ENCODE measurements around the gene CCL19. TPM values are rescaled to one million over a fixed set of nuclear protein-coding genes. Genes with fewer than 3 reads are reported as not detected.
A peak's percentile ranks its signal among the peaks of the same experiment; 100 is the strongest.

The CCL19 gene
- total RNA-seq, 1 donor from 2014 or later, result 1.1 TPM

DNA sequence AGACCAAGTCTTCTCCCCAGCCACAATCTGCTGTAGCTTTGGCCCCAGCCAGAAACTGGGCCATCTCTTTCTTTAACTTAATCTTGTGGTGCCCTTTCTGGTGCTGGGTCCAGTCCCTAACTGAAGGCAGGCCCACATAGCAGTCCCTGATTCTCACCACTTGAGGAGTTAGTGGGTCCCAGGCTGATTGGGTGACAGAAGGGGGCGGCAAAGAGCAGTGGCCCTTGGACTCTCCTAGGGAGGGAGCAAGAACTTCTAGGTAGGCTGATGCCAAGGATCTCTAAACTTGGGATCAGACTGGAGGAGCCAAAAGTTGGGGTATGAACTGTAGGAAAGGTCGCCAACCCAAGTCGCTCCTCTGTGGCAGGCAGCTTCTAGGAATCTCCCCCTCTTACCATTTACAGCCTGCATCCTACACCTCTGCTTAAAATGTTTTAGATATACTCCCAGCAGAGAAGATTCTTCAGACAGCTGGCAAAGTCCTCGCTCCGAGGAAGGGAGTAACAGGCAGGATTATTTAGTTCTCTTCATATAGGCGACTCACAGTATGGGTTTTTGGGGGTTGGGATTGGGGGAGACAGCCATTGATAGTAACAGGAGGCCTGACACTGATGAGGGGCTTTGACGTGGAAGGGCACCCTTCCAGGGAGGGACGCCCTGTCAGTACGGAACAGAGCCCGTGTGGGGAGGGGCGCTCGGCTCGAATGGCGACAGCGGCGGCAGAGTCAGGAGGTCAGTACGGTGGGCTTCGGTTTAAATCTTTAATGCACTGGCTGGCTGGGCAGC lies 26.6 kb downstream of the CCL19 start:
- Histone ChIP-seq H3K4me3 (peak overlapping the region; percentile 73), H3K36me3 (no peaks in the 10 kb centered on the region), H3K9me3 (no peaks in the 10 kb centered on the region), H3K27me3 (no peaks in the 10 kb centered on the region), H3K4me1 (peaks cover 15% of the 10 kb centered on the region), H3K27ac (peak overlapping the region; percentile 81)
- TF ChIP-seq, protein P1, sequence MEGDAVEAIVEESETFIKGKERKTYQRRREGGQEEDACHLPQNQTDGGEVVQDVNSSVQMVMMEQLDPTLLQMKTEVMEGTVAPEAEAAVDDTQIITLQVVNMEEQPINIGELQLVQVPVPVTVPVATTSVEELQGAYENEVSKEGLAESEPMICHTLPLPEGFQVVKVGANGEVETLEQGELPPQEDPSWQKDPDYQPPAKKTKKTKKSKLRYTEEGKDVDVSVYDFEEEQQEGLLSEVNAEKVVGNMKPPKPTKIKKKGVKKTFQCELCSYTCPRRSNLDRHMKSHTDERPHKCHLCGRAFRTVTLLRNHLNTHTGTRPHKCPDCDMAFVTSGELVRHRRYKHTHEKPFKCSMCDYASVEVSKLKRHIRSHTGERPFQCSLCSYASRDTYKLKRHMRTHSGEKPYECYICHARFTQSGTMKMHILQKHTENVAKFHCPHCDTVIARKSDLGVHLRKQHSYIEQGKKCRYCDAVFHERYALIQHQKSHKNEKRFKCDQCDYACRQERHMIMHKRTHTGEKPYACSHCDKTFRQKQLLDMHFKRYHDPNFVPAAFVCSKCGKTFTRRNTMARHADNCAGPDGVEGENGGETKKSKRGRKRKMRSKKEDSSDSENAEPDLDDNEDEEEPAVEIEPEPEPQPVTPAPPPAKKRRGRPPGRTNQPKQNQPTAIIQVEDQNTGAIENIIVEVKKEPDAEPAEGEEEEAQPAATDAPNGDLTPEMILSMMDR (IDR thresholded peaks at IDR 0.05), result peak; percentile 69
- DNase-seq (peak; percentile 84), ATAC-seq (peak; percentile 49)
- intact Hi-C loops (cut with DNase I), result no loop called here

DNA sequence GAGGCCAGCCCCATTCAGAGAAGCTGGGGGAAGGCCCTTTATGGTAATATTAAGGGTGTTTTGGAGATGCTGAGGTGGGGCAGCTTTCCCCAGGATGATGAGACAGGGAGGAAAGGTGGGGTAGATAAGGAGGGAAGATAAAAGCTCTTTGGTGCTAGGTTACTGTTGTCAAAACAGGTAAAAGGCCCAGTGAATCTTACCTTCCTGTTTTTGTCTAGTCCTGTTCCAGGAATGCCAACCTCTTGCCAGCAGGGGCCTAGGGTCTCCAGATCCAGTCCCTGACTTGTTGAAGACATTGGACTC lies 27.8 kb downstream of the CCL19 start:
- H3K36me3 ChIP-seq, result no peaks in the 10 kb centered on the region
- peaks cover 15% of the 10 kb centered on the region for H3K4me1 ChIP-seq
- DNase-seq (no peak), ATAC-seq (no peak)
- no peaks in the 10 kb centered on the region for H3K27me3 ChIP-seq
- no peaks in the 10 kb centered on the region for H3K9me3 ChIP-seq
- TF ChIP-seq, protein P1 (IDR thresholded peaks at IDR 0.05), result no peak
- no peak overlapping the region for H3K27ac ChIP-seq
- intact Hi-C loops (cut with DNase I), result no loop called here
- H3K4me3 ChIP-seq, result no peak overlapping the region

DNA sequence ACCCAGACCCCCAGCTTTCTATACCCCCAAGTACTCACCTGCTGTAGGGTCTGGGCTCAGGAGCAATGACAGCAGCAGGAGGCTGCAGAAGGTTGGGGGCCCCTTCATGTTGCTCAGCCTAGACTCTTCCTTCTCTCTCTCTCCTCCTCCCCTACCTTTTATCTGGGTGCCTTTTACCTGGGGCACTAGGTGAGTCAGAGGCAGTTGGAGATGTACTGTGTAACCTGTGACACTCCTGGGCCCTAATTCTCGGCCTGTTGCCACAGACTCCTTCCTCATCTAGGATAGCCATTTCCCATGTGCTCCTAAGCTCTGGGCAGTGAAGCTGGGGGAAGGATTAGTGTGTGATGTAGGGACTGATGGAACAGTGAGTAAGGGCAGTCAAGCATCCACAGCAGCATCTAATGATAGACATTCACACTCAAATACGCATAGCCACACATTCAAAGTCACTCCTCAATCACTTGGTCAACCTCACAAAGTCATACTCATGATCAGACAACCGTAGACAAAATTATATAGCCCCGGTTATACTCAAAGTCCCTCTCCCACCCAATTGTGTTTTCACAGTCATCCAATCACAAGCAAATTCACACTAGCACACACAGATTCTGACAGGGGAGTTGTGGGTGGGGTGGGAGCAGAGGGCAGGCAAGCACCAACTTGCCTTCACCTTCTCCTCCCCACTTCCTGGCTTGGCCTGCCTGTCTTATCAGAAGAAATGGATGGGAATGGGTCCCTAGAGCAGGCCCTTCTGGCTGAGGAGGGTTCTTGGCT lies 28.4 kb downstream of the CCL19 start, which contains the start of gene CCL27:
CCL27 (minus strand) TSS at position 132 of the 777 bp plus-strand sequence; CDS start at position 108, 24 bp downstream.
- H3K36me3 ChIP-seq, result no peaks in the 10 kb centered on the region
- intact Hi-C loops (cut with DNase I), result no loop called here
- H3K4me1 ChIP-seq, result peaks cover 15% of the 10 kb centered on the region
- ATAC-seq, result no peak
- DNase-seq, result no peak
- H3K4me3 ChIP-seq, result no peak within 1 kb of the TSS
- no peaks in the 10 kb centered on the region for H3K27me3 ChIP-seq
- no peak within 1 kb of the TSS for H3K27ac ChIP-seq
- TF ChIP-seq, protein P1 (IDR thresholded peaks at IDR 0.05), result no peak
- no peaks in the 10 kb centered on the region for H3K9me3 ChIP-seq

DNA sequence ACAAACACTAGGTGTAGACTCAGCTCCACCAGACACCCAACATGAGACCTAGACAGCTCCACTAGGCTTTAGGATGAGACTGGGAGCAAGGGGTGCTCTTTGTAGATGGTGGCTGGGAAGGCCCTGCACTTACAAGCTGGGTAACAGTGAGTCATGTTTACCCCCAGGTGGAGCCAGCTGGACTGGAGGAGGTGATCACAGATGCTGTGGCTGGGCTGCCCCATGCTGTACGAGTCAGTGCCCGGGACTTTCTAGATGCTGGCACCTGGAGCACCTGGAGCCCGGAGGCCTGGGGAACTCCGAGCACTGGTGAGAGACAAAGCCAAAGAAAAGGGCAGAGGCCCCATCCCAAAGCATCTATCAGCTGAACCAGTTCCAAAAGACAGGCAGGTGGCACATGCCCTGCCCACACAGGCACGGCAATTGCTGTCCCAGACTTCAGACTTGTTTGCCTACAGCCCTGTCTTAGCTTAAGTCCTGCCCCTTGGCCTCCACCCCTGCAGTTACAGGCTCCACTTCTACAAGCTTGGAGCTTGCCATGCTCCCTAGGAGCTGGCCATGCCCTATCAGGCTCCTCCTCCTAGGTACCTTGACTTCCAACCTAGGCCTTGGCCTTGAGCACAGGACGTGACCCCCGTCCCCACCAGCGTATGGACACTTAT lies 31.4 kb downstream of the CCL19 start:
- no peak for DNase-seq
- ATAC-seq, result no peak
- no peaks in the 10 kb centered on the region for H3K36me3 ChIP-seq
- intact Hi-C loops (cut with DNase I), result no loop called here
- H3K4me1 ChIP-seq, result peaks cover 13% of the 10 kb centered on the region
- no peak overlapping the region for H3K4me3 ChIP-seq
- TF ChIP-seq, protein P1 (IDR thresholded peaks at IDR 0.05), result no peak
- H3K27ac ChIP-seq, result no peak overlapping the region
- H3K9me3 ChIP-seq, result no peaks in the 10 kb centered on the region
- H3K27me3 ChIP-seq, result no peaks in the 10 kb centered on the region

DNA sequence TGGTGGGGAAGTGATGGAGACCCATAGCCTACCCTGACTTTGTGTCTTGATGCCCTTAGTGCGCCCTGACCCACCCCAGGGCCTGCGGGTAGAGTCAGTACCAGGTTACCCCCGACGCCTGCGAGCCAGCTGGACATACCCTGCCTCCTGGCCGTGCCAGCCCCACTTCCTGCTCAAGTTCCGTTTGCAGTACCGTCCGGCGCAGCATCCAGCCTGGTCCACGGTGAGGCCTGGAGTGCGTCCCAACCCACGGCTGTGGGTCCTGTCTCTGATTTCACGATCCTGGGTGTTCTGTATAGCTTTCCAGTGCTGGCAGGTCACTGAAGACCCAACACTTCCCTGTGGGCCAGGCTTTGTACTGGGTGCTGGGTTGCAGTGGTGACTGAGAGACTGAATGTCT lies 32.6 kb downstream of the CCL19 start:
- Histone ChIP-seq H3K9me3 (no peaks in the 10 kb centered on the region), H3K4me3 (no peak overlapping the region), H3K27ac (no peak overlapping the region), H3K4me1 (peaks cover 13% of the 10 kb centered on the region), H3K36me3 (no peaks in the 10 kb centered on the region), H3K27me3 (no peaks in the 10 kb centered on the region)
- TF ChIP-seq, protein P1 (IDR thresholded peaks at IDR 0.05), result no peak
- intact Hi-C loops (cut with DNase I), result no loop called here
- DNase-seq (no peak), ATAC-seq (no peak)

Data from upper lobe of right lung (tissue), 1 donor.